HG02870 (cell line): ENCODE measurements around the gene KIAA0586.
"Not testable (repeated sequence)": the region's sequence is repeated elsewhere in the genome, so short reads cannot be mapped to it uniquely, and the experiment has no call there.

Source experiments
- ATAC-seq: cut with Tn5 transposase; IDR thresholded peaks from one replicate; pipeline ENCODE4 v1.9.1; 2021; ENCODE audit warnings: mild to moderate bottlenecking, moderate library complexity; ENCODE audit not compliant: unreplicated experiment

KIAA0586 gene

GRCh38 chr14:58463147-58463546, 35.6 kb downstream of the KIAA0586 start:
- no peak for ATAC-seq

DNA sequence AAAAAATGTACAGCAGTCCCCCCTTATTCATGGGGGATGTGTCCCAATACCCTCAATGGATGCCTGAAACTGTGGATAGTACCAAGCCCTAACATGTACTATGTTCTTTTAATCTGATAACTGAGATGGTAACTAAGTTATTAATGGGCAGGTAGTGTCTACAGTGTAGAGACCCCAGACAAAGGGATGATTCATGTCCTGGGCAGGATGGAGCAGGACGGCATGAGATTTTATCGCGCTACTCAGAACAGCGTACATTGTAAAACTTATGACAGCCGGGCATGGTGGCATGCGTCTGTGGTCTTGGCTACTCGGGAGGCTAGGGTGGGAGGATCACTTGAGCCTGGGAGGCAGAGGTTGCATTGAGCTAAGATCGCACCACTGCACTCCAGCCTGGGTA, 37.1 kb downstream of the KIAA0586 start:
- no peak for ATAC-seq

DNA sequence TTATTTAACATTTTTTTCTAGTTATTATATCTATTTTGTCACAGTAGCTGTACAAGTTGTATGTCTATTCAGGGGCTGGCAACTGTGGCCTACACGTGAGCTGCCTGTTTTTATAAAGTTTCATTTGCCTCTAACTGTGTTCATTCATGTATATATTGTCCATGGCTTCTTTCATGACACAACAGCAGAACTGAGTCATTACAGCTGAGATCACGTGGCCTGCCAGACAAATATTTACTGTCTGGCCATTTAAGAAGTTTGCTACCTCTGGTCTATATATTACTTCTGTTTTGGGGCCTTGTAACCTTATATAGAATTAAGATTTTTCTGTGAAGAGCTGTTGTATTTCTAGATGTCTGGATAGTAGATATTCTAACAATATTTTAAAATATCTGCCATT, 37.9 kb downstream of the KIAA0586 start:
- ATAC-seq: no peak

DNA sequence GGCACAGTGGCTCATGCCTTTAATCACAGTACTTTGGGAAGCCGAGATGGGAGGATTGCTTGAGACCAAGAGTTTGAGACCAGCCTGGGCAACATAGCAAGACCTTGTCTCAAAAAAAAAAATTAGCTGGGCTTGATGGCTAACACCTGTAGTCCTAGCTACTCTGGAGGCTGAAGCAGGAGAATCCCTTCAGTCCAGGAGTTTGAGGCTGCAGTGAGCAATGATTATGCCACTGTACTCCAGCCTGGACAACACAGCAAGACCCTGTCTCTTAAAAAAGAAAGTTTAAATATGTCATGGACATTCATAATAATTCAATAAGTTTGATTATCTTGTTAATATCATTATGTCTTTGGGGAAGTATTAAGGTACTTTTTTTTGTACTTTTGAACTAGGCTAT, 38.9 kb downstream of the KIAA0586 start:
- no peak for ATAC-seq

- no peak for ATAC-seq
Observed at GRCh38 chr14:58467575-58467974, 40.1 kb downstream of the KIAA0586 start.

DNA sequence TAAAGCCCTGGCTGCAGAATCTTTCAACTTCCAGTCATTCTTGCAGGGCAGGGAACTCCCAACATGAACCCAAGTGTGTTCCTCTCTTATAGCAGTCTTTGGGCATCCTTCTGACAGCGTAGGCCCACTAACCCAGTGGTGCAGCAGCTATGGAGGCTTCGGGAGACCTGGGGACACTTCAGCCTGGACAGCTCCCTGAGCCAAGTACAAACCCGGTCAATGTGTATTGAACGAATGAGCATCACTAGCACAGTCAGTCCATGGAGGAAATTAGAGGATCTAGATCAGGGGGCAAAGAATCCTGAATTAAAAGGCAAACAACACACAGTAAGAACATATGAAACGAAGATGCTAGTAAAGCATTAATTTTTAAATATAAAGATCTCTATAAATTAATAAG, 41.8 kb downstream of the KIAA0586 start:
- ATAC-seq: no peak

DNA sequence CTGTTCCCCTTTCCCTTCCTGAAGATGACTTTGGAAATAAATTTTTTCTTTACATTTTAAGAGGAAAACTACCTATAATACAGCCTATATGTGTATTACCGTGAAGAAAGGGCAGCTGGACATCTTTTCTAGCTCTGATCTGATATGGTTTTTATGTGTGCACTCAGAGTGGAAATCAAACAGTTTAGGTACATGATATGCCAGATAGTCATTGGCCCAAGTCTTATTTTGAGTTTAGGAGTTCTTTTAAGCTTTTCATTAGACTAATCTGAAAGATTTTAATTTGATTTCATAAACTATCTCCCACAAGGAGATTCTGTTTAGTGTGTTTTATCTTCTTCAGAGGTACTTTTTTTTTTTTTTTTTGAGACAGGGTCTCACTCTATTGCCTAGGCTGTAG, 48.8 kb downstream of the KIAA0586 start:
- ATAC-seq: no peak

GRCh38 chr14:58477653-58478052, 50.1 kb downstream of the KIAA0586 start:
- ATAC-seq: no peak

DNA sequence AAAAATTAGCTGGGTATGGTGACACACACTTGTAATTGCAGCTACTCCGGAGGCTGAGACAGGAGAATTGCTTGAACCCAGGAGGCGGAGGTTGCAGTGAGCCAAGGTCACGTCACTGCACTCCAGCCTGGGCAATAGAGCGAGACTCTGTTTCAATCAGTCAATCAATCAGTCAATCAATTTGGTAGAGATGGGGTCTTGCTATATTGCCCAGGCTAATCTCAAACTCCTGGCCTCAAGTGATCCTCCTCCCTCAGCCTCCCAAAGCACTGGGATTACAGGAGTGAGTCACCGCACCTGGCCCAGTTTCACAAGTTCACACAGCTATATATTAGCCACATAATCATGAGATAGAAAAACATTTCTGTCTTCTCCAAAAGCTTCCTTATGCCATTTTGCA, 50.8 kb downstream of the KIAA0586 start:
- ATAC-seq: not testable (repeated sequence)

- peak; percentile 73 for ATAC-seq
Observed at GRCh38 chr14:58479975-58480374, 52.5 kb downstream of the KIAA0586 start.

GRCh38 chr14:58484176-58484575, 56.7 kb downstream of the KIAA0586 start:
- no peak for ATAC-seq

DNA sequence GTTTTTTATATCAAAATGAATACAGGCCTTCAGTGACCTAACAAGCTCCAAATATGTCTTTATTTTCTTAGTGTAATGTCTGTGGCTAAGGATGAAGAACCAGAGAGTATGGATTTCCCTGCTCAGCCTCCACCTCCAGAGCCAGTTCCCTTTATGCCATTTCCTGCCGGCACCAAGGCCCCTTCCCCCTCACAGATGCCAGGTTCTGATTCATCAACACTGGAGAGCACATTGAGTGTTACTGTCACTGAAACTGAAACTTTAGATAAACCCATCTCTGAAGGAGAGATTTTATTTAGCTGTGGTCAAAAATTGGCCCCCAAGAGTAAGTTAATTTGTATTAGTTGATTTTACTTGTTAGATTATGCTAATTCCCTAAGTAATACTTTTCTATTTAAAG, 61.0 kb downstream of the KIAA0586 start:
- ATAC-seq: no peak

DNA sequence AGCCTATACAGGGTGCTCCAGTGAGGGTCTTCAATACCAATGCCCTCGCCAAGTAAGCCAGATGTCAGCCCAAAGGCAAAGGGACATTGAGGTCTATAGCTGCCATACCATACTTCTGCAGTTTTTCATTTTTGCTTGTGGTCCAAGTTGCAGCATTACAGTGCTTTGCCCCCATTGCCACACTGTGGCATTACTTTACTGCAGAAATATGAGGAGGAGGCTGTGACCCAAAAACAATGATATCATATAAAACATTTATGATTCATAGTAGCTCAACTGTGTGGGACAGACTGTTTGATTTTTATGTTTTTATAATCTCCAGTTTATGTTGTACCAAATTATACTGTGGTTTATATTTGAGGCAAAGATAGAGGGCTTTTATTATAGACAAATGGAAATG, 64.1 kb downstream of the KIAA0586 start:
- ATAC-seq: no peak

DNA sequence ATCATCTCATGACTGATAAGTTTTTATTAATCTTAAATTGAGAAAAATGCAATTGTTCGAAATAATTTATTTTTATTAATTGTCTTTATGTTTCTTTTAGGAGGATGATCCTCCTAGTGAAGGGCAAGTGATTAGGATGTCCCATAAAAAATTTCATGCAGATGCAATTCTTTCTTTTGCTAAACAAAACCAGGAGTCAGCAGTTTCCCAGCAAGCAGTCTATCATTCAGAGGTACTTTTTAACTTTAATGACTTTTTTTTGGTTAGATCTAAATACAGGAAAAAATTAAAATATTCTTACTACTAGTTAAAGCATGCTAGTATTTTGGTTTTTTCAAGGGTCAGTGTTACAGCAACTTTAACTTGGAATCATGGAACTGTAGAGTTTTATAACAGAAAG, 64.5 kb downstream of the KIAA0586 start:
- no peak for ATAC-seq

DNA sequence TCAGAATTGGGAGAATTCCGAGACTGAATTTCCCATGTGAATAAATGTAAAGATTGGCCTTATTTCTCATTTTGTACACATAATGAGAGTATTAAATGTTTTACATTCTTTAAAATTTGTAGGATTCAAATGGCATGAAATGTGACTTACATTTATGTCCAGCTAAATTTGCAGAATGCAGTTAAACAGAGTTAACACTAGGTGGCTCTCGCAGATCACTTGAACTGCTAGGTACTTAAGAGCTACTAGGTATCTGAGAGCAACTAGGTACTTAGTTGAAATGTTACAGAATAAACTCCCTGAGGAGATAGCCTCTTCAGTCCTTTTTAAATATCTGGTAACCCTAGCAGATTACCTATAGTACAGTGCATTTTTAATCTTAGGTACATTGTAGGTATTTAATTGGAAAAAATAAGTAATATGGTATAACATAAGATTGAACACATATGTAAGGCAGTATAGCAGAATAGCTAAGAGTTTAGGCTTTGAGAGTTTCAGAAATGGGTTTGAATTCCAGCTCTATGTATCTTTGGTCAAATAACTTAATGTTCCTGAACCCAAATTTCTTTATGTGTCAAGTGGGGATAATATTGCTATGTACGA, 73.8 kb downstream of the KIAA0586 start:
- ATAC-seq: peak; percentile 73

- ATAC-seq: no peak
Observed at GRCh38 chr14:58513272-58513671, 85.8 kb downstream of the KIAA0586 start.

- ATAC-seq: no peak
Observed at GRCh38 chr14:58517592-58517991, 90.1 kb downstream of the KIAA0586 start.

DNA sequence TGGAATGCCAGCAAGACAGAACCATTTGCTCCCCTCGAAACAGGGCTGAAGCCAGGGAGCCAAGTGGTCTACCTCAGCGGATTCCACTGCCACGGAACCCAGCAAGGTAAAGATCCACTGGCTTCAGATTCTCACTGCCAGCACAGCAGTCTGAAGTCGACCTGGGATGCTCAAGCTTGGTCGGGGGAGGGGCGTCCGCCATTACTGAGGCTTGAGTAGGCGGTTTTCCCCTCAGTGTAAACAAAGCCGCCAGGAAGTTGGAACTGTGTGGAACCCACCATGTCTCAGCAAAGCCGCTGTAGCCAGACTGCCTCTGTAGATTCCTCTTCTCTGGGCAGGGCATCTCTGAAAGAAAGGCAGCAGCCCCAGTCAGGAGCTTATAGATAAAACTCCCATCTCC, 98.2 kb downstream of the KIAA0586 start:
- not testable (repeated sequence) for ATAC-seq

GRCh38 chr14:58533446-58533845, 105.9 kb downstream of the KIAA0586 start:
- no peak for ATAC-seq

DNA sequence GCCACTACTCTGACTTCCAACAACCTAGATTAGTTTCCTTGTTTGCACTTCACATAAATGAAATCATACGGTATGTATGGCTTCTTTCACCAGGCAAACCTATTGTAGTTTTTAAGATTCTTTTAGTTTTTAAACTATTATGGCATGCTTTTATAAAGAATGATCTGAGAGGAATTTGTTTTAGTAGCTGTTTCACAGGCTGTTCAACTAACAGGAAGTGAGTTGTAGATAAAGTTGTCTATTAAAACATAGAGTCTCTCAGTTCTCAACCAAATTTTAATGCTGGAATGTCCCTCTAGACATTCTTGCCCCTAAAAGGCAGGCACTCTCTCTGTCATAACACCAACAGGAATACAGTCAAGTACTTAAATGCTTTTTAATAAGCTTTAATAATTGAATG, 107.5 kb downstream of the KIAA0586 start:
- no peak for ATAC-seq

GRCh38 chr14:58537004-58537403, 109.5 kb downstream of the KIAA0586 start:
- ATAC-seq: no peak

- ATAC-seq: no peak
Observed at GRCh38 chr14:58540749-58541632, 113.5 kb downstream of the KIAA0586 start.
